ENCODE measurements around the gene MOB3B.
"Not testable (repeated sequence)": the region's sequence is repeated elsewhere in the genome, so short reads cannot be mapped to it uniquely, and the experiment has no call there.

MOB3B gene

GRCh38 chr9:27442464-27442863 is 87.2 kb downstream of the MOB3B start:
- no peak for DNase-seq

- DNase-seq, result no peak
Measured at GRCh38 chr9:27441741-27442070, 87.9 kb downstream of the MOB3B start.

- no peak for DNase-seq
Measured at GRCh38 chr9:27440888-27441740, 88.5 kb downstream of the MOB3B start.

- DNase-seq, result no peak
Measured at GRCh38 chr9:27438522-27438921, 91.1 kb downstream of the MOB3B start.

- DNase-seq, result no peak
Measured at GRCh38 chr9:27437652-27438373, 91.8 kb downstream of the MOB3B start.

- no peak for DNase-seq
Measured at GRCh38 chr9:27436234-27436633, 93.4 kb downstream of the MOB3B start.

GRCh38 chr9:27433631-27434325 is 95.8 kb downstream of the MOB3B start:
- DNase-seq, result no peak

GRCh38 chr9:27432308-27432707 is 97.3 kb downstream of the MOB3B start:
- DNase-seq, result no peak

GRCh38 chr9:27431543-27432147 is 98.0 kb downstream of the MOB3B start:
- DNase-seq, result no peak

GRCh38 chr9:27430750-27431535 is 98.7 kb downstream of the MOB3B start:
- DNase-seq, result no peak

GRCh38 chr9:27429917-27430316 is 99.7 kb downstream of the MOB3B start:
- DNase-seq, result no peak

- DNase-seq, result no peak
Measured at GRCh38 chr9:27429436-27429835, 100.2 kb downstream of the MOB3B start.

- no peak for DNase-seq
Measured at GRCh38 chr9:27428551-27428950, 101.1 kb downstream of the MOB3B start.

- no peak for DNase-seq
Measured at GRCh38 chr9:27427272-27427643, 102.4 kb downstream of the MOB3B start.

GRCh38 chr9:27426511-27427271 is 102.9 kb downstream of the MOB3B start:
- no peak for DNase-seq

- DNase-seq, result no peak
Measured at GRCh38 chr9:27425827-27426510, 103.6 kb downstream of the MOB3B start.

GRCh38 chr9:27423915-27424710 is 105.5 kb downstream of the MOB3B start:
- DNase-seq, result no peak

- no peak for DNase-seq
Measured at GRCh38 chr9:27422279-27422834, 107.3 kb downstream of the MOB3B start.

- no peak for DNase-seq
Measured at GRCh38 chr9:27421577-27421976, 108.0 kb downstream of the MOB3B start.

- not testable (repeated sequence) for DNase-seq
Measured at GRCh38 chr9:27419558-27419957, 110.1 kb downstream of the MOB3B start.
